ENCODE results near the gene METTL23.
"Not testable (repeated sequence)": the region's sequence is repeated elsewhere in the genome, so short reads cannot be mapped to it uniquely, and the experiment has no call there.

- TF ChIP-seq, protein P1, sequence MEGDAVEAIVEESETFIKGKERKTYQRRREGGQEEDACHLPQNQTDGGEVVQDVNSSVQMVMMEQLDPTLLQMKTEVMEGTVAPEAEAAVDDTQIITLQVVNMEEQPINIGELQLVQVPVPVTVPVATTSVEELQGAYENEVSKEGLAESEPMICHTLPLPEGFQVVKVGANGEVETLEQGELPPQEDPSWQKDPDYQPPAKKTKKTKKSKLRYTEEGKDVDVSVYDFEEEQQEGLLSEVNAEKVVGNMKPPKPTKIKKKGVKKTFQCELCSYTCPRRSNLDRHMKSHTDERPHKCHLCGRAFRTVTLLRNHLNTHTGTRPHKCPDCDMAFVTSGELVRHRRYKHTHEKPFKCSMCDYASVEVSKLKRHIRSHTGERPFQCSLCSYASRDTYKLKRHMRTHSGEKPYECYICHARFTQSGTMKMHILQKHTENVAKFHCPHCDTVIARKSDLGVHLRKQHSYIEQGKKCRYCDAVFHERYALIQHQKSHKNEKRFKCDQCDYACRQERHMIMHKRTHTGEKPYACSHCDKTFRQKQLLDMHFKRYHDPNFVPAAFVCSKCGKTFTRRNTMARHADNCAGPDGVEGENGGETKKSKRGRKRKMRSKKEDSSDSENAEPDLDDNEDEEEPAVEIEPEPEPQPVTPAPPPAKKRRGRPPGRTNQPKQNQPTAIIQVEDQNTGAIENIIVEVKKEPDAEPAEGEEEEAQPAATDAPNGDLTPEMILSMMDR (conservative IDR thresholded peaks at IDR 0.05; ENCODE audit: low read depth, low read length): not testable (repeated sequence)
- TF ChIP-seq EZH2 (IDR thresholded peaks at IDR 0.05; ENCODE audit: low read length, unreplicated experiment): not testable (repeated sequence)
These were observed 14.3 kb upstream of the METTL23 start for GRCh38 chr17:76712321-76712720.
